SKM-1 treated with dmso at 0.1 percent for 144 hours (cell line): ENCODE data around the gene DBT.
A peak's percentile ranks its signal among the peaks of the same experiment; 100 is the strongest.
"Not testable (repeated sequence)": the region's sequence is repeated elsewhere in the genome, so short reads cannot be mapped to it uniquely, and the experiment has no call there.

Source experiments
- DNase-seq: peaks from one replicate; lab custom pipeline; 2025; ENCODE audit not compliant: unreplicated experiment; lab: John Stamatoyannopoulos, UW

The DBT gene

DNA sequence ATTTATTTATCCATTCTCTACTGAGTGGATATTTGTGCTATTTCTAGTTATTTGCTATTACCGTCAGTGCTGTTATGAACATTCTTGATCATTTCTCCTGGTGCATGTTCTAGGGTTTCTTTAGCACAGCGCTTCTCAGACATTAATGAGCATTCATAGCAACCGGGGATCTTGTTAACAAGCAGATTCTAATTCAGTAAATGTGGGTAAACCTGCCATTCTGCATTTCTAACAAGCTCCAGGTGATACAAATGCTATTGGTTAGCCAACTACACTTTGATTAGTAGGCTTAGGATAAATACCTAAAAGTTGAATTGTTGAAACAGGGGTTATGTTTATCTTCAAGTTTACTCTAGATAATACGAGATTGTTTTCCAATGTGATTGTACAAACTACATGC lies 3.3 kb upstream of the DBT start:
- DNase-seq, result no peak

DNA sequence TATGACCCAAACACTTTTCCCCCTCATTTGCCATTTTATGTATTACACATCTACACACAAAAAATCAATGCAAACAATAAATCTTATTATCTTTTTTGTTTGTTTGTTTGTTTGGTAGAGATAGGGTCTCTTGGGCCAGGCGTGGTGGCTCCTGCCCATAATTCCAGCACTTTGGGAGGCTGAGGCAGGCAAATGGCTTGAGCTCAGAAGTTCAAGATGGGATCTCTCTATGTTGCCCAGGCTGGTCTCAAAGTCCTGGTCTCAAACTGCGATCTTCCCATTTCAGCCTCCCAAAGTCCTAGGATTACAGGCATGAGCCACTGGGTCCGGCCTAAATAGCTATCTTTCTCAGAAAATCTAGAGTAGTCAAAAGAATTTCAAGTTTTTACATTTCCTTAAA lies 1.2 kb upstream of the DBT start:
- no peak for DNase-seq

GRCh38 chr1:100250264-100250663 lies 630 bp upstream of the DBT start:
- DNase-seq, result no peak

DNA sequence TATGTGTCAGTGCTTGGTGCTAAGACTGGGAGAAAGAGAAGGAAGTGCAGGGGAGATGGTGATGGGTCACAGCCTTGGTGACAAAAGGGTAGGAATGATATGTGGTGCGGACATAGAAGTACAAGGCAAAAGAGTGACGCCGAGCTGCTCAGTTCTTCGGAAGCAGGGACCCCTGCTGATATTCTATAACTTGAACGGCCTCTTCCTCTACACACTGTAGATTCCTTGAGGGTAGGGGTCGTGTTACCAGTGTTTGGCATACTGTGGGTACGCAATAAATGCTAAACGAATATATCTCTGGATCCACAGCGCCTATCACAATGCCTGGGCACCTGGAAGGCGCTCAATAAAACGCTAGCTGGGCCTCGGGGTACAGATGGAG lies 488 bp downstream of the DBT start:
- no peak for DNase-seq

DNA sequence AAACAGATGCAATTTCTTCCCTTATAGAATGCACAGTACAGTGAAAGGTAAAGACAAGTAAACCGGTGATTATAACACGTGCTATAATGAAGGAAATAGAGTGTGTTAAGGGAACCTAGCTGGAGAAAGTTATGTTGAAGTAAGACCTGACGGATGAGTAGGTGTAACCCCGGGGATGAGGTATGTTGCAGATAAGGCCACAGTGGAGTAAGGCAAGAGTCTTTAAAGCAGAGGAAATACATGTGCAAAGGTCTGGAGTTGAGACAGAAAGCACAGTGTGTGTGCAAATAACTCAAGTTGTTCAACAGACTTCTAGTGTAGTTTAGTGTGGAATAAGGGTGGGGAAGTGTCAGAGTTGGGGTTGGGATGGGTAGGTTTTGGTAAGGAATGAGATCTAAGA lies 2.9 kb downstream of the DBT start:
- DNase-seq, result no peak

DNA sequence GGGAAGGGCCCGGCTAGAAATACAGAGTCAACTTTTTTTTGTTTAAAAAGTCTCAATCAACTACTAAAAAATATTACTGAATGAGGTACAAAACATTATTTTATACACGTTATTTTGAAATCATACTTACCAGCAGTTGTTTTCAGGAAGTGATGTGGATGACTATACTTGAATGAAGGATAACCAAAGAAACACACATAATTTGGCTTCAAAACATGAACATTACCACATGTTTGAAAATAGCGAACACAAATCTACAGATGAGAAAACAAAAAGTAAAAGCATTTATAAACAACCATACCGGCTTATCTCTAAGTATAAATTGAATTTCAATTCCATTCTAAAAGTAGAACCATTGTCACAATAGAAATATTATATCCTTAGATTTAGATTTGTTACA lies 9.0 kb downstream of the DBT start:
- no peak for DNase-seq

GRCh38 chr1:100239961-100240360 lies 9.7 kb downstream of the DBT start:
- no peak for DNase-seq

DNA sequence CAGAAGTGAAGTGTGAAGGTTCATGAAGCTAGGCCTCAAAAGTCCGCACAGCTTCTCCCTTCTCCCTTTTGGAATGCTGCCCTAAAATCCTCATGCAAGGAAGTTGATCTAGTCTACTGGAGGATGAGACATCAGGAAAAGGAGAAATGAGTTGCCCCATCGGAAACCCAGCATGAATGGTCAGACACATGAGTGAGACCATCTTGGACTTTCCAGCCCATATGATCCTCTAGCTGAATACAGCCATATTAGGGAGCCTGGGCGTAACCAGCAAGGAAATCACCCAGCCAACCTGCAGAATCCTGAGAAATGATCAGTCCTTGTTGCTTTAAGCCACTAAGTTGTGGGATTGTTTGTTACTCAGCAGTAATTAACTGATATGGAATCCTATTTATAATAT lies 12.5 kb downstream of the DBT start:
- no peak for DNase-seq

- no peak for DNase-seq
These were observed 15.2 kb downstream of the DBT start for GRCh38 chr1:100234432-100234831.

GRCh38 chr1:100233566-100233965 lies 16.1 kb downstream of the DBT start:
- not testable (repeated sequence) for DNase-seq

DNA sequence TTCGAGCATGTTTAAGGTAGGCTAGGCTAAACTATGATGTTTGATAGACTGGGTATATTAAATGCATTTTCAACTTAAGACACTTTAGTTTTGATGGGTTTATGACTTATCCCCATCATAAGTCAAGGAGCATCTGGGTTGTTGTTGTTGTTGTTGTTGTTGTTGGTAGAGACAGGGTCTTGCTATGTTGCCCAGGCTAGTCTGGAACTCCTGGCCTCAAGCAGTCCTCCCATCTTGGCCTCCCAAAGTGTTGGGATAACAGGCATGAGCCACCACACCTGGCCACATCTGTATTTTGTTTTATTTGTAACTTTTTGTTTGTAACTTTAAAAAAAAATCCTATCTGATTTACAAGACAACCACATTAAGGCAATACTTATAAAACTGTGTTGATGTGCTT lies 17.5 kb downstream of the DBT start:
- DNase-seq, result no peak

- no peak for DNase-seq
These were observed 17.9 kb downstream of the DBT start for GRCh38 chr1:100231721-100232120.

DNA sequence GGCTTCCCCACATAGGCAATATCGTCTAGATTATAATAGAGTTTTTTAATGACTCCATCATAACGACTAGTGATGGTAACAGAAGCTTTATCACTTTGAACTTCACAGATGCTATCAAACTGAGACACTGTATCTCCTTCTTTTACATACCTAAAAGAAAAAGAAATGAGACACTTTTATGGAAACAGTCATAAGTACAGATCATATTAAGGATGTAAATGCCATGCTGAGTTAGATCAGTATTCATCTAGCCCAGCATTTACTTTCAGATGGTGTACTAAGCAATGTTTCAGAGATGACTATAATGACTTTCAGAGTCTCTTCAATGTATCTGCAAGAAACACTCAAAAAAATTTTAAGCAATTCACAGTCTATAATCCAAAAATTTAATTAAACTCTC lies 18.9 kb downstream of the DBT start:
- DNase-seq, result no peak

GRCh38 chr1:100229681-100230443 lies 19.8 kb downstream of the DBT start:
- DNase-seq, result no peak

- no peak for DNase-seq
These were observed 27.2 kb downstream of the DBT start for GRCh38 chr1:100222428-100222827.

DNA sequence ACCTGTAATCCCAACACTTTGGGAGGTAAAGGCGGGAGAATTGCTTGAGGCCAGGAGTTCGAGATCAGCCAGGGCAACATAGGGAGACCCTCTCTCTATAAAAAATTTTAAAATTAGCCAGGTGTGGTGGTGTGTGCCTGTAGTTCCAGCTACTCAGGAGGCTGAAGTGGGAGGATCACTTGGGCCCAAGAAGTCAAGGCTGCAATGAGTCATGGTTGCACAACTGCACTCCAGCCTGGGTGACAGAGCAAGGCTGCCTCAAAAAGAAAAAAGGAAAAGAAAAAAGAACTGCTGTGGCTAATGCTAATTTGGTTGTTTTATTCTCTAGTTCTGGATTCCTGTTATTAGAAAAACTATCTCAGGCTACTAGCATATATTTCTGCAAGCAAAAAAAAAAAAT lies 29.8 kb downstream of the DBT start:
- peak; percentile 8 for DNase-seq

DNA sequence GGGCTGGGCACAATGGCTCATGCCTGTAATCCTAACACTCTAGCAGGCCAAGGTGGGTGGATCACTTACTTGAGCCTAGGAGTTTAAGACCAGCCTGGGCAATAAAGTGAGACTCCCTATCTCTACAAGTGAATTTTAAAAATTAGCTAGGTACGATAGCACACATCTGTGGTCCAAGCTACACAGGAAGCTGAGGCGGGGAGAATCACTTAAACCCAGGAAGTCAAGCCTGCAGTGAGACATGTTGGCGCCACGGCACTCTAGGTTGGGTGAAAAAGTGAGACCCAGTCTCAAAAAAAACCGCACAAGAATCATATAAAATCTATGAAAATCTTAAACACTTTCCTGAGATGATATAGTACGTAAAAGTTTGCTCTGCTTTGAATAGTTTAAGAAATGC lies 30.2 kb downstream of the DBT start:
- no peak for DNase-seq

DNA sequence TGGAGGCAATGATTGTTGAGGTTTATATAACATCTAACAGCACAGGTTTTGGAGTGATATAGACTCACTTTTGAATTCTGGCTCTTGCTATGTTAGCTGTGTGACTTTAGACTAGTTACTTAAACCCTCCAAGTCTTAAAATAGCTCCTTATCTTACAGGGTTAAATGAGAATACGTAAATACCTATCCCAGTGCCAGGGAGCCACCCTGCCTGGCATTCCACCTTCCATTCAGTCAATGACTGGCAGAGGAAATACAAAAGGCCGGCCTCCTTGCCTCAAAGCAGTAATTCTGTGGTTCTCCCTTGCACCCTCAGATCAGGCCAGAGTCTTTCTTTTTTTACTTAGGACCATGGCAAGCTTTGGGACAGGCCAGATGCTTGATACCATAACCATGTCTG lies 31.8 kb downstream of the DBT start:
- DNase-seq, result no peak

GRCh38 chr1:100215101-100215500 lies 34.5 kb downstream of the DBT start:
- DNase-seq, result no peak

GRCh38 chr1:100213141-100213540 lies 36.5 kb downstream of the DBT start:
- DNase-seq, result no peak

DNA sequence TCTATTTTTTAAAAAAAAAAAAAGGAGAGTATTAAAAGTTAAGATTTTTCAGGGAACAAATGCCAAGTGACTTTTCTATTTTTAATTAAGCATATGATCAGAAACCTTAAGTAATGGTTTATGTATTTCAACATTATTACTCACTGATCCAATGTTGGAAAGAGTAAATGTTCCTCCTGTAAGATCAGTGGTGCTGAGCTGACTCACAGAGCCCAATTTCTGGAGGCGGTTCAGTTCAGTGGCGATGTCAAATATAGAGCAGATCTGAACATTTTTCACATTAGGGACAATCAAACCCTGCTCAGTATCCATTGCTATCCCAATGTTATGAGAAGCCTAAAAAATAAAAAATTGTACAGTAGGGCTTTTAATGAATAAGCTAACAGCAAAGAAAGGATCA lies 43.3 kb downstream of the DBT start:
- DNase-seq, result no peak

DNA sequence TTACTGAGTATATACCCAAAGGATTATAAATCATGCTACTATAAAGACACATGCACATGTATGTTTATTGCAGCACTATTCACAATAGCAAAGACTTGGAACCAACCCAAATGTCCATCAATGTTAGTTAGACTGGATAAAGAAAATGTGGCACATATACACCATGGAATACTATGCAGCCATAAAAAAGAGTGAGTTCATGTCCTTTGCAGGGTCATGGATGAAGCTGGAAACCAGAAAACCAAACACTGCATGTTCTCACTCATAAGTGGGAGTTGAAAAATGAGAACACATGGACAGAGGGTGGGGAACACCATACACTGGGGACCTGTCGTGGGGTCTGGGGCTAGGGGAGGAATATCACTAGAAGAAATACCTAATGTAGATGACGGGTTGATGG lies 44.0 kb downstream of the DBT start:
- not testable (repeated sequence) for DNase-seq

- DNase-seq, result not testable (repeated sequence)
These were observed 44.5 kb downstream of the DBT start for GRCh38 chr1:100205103-100205502.
